SK-N-SH treated with all-trans-retinoic acid at 6 μM for 48 hours (cell line): Measurements from ENCODE around the gene GLB1L3.

ENCODE experiments used
- ATAC-seq: fragments of 200-7000 bp; cut with Tn5 transposase; 3 replicates; pipeline ENCODE4 v1.9.1; 2020; ENCODE audit warnings: mild to moderate bottlenecking, moderate library complexity
- ARNTL ChIP-seq: fragments of 450-650 bp; formaldehyde crosslinking; IDR thresholded peaks from 2 replicates; pipeline ENCODE4 v1.5.0; 2020; ENCODE audit warnings: low read depth, mild to moderate bottlenecking, moderate library complexity, borderline replicate concordance
- BACH2 ChIP-seq: fragments of 250-450 bp; sonication (Bioruptor Pico); IDR thresholded peaks from 2 replicates; pipeline ENCODE4 v1.9.0; 2021; ENCODE audit warnings: mild to moderate bottlenecking, borderline replicate concordance
- CSDC2 ChIP-seq: fragments of 250-450 bp; sonication (Bioruptor Pico); IDR thresholded peaks from 2 replicates; pipeline ENCODE4 v1.5.0; 2020; ENCODE audit warnings: mild to moderate bottlenecking, moderate library complexity
- ESRRG ChIP-seq: fragments of 250-450 bp; sonication (Bioruptor Pico); IDR thresholded peaks from 2 replicates; pipeline ENCODE4 v1.6.1; 2021; ENCODE audit warnings: mild to moderate bottlenecking
- GLIS3 ChIP-seq: fragments of 250-450 bp; sonication (Bioruptor Pico); IDR thresholded peaks from 2 replicates; pipeline ENCODE4 v1.5.0; 2020; ENCODE audit warnings: mild to moderate bottlenecking, moderate library complexity
- OSR1 ChIP-seq: fragments of 250-450 bp; sonication (Bioruptor Pico); IDR thresholded peaks from 2 replicates; pipeline ENCODE4 v1.8.0; 2022; ENCODE audit warnings: moderate library complexity, mild to moderate bottlenecking, inconsistent platforms
- POU6F1 ChIP-seq: fragments of 250-450 bp; sonication (Bioruptor Pico); IDR thresholded peaks from 2 replicates; pipeline ENCODE4 v1.8.0; 2021; ENCODE audit warnings: low read depth, mild to moderate bottlenecking, moderate library complexity, borderline replicate concordance
- PPARA ChIP-seq: fragments of 250-450 bp; sonication (Bioruptor Pico); IDR thresholded peaks from 2 replicates; pipeline ENCODE4 v1.5.0; 2020; ENCODE audit warnings: mild to moderate bottlenecking, borderline replicate concordance
- RARB ChIP-seq: fragments of 250-450 bp; sonication (Bioruptor Pico); IDR thresholded peaks from 2 replicates; pipeline ENCODE4 v1.8.0; 2021; ENCODE audit warnings: mild to moderate bottlenecking, moderate library complexity
- SNAI2 ChIP-seq: fragments of 250-450 bp; sonication (Bioruptor Pico); IDR thresholded peaks from 2 replicates; pipeline ENCODE4 v1.5.0; 2020; ENCODE audit warnings: mild to moderate bottlenecking, moderate library complexity
- TCF4 ChIP-seq: fragments of 250-450 bp; sonication (Bioruptor Pico); IDR thresholded peaks from 2 replicates; pipeline ENCODE4 v1.8.0; 2021; ENCODE audit warnings: mild to moderate bottlenecking, moderate library complexity, borderline replicate concordance
- TOX ChIP-seq: fragments of 250-450 bp; sonication (Bioruptor Pico); IDR thresholded peaks from 2 replicates; pipeline ENCODE4 v1.8.0; 2021; ENCODE audit warnings: mild to moderate bottlenecking, moderate library complexity, borderline replicate concordance
- ZC3H10 ChIP-seq: fragments of 250-450 bp; sonication (Bioruptor Pico); IDR thresholded peaks from 2 replicates; pipeline ENCODE4 v1.5.1; 2021; ENCODE audit warnings: mild to moderate bottlenecking, moderate library complexity
- ZFP3 ChIP-seq: fragments of 250-450 bp; sonication (Bioruptor Pico); IDR thresholded peaks from 2 replicates; pipeline ENCODE4 v1.5.0; 2020; ENCODE audit warnings: mild to moderate bottlenecking, moderate library complexity
- ZFP30 ChIP-seq: fragments of 450-650 bp; formaldehyde crosslinking; IDR thresholded peaks from 2 replicates; pipeline ENCODE4 v1.5.0; 2022; ENCODE audit warnings: mild to moderate bottlenecking, moderate library complexity
- ZNF565 ChIP-seq: fragments of 450-650 bp; formaldehyde crosslinking; conservative IDR thresholded peaks from 2 replicates; pipeline ENCODE4 v1.5.0; 2020; ENCODE audit warnings: low read depth, mild to moderate bottlenecking, moderate library complexity
- TF ChIP-seq, protein P1 (sequence below): fragments of 250-450 bp; sonication (Bioruptor Pico); IDR thresholded peaks from 2 replicates; pipeline ENCODE4 v1.5.0; 2020; ENCODE audit warnings: mild to moderate bottlenecking, moderate library complexity
- TF ChIP-seq, protein P2 (sequence below): fragments of 250-450 bp; sonication (Bioruptor Pico); IDR thresholded peaks from 2 replicates; pipeline ENCODE4 v1.8.0; 2020; ENCODE audit warnings: mild to moderate bottlenecking, moderate library complexity, borderline replicate concordance
- TF ChIP-seq, protein P3 (sequence below): fragments of 250-450 bp; sonication (Bioruptor Pico); IDR thresholded peaks from 2 replicates; pipeline ENCODE4 v1.5.1; 2021; ENCODE audit warnings: mild to moderate bottlenecking, moderate library complexity
- TF ChIP-seq, protein P4 (sequence below): fragments of 250-450 bp; sonication (Bioruptor Pico); IDR thresholded peaks from 2 replicates; pipeline ENCODE4 v1.5.1; 2020; ENCODE audit warnings: low read depth, mild to moderate bottlenecking, moderate library complexity

The GLB1L3 gene

GRCh38 chr11:134312807-134313206, 36.6 kb downstream of the GLB1L3 start:
- no peak for TF ChIP-seq ZFP3 (CRISPR knock-in tag)
- TF ChIP-seq ESRRG (CRISPR knock-in tag): no peak
- no peak for TF ChIP-seq RARB (CRISPR knock-in tag)
- no peak for TF ChIP-seq OSR1
- TF ChIP-seq TOX (CRISPR knock-in tag): no peak
- TF ChIP-seq CSDC2 (CRISPR knock-in tag): no peak
- TF ChIP-seq, protein P1, sequence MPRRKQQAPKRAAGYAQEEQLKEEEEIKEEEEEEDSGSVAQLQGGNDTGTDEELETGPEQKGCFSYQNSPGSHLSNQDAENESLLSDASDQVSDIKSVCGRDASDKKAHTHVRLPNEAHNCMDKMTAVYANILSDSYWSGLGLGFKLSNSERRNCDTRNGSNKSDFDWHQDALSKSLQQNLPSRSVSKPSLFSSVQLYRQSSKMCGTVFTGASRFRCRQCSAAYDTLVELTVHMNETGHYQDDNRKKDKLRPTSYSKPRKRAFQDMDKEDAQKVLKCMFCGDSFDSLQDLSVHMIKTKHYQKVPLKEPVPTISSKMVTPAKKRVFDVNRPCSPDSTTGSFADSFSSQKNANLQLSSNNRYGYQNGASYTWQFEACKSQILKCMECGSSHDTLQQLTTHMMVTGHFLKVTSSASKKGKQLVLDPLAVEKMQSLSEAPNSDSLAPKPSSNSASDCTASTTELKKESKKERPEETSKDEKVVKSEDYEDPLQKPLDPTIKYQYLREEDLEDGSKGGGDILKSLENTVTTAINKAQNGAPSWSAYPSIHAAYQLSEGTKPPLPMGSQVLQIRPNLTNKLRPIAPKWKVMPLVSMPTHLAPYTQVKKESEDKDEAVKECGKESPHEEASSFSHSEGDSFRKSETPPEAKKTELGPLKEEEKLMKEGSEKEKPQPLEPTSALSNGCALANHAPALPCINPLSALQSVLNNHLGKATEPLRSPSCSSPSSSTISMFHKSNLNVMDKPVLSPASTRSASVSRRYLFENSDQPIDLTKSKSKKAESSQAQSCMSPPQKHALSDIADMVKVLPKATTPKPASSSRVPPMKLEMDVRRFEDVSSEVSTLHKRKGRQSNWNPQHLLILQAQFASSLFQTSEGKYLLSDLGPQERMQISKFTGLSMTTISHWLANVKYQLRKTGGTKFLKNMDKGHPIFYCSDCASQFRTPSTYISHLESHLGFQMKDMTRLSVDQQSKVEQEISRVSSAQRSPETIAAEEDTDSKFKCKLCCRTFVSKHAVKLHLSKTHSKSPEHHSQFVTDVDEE (CRISPR knock-in tag): no peak
- no peak for TF ChIP-seq GLIS3 (CRISPR knock-in tag)
- TF ChIP-seq POU6F1 (CRISPR knock-in tag): no peak
- TF ChIP-seq ARNTL: no peak
- TF ChIP-seq SNAI2: no peak
- TF ChIP-seq ZC3H10 (CRISPR knock-in tag): no peak
- no peak for TF ChIP-seq ZFP30 (CRISPR knock-in tag)
- TF ChIP-seq ZNF565 (CRISPR knock-in tag): no peak
- TF ChIP-seq, protein P2, sequence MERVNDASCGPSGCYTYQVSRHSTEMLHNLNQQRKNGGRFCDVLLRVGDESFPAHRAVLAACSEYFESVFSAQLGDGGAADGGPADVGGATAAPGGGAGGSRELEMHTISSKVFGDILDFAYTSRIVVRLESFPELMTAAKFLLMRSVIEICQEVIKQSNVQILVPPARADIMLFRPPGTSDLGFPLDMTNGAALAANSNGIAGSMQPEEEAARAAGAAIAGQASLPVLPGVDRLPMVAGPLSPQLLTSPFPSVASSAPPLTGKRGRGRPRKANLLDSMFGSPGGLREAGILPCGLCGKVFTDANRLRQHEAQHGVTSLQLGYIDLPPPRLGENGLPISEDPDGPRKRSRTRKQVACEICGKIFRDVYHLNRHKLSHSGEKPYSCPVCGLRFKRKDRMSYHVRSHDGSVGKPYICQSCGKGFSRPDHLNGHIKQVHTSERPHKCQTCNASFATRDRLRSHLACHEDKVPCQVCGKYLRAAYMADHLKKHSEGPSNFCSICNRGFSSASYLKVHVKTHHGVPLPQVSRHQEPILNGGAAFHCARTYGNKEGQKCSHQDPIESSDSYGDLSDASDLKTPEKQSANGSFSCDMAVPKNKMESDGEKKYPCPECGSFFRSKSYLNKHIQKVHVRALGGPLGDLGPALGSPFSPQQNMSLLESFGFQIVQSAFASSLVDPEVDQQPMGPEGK (CRISPR knock-in tag): no peak
- TF ChIP-seq BACH2 (CRISPR knock-in tag): no peak
- TF ChIP-seq, protein P3, sequence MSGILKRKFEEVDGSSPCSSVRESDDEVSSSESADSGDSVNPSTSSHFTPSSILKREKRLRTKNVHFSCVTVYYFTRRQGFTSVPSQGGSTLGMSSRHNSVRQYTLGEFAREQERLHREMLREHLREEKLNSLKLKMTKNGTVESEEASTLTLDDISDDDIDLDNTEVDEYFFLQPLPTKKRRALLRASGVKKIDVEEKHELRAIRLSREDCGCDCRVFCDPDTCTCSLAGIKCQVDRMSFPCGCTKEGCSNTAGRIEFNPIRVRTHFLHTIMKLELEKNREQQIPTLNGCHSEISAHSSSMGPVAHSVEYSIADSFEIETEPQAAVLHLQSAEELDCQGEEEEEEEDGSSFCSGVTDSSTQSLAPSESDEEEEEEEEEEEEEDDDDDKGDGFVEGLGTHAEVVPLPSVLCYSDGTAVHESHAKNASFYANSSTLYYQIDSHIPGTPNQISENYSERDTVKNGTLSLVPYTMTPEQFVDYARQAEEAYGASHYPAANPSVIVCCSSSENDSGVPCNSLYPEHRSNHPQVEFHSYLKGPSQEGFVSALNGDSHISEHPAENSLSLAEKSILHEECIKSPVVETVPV (CRISPR knock-in tag): no peak
- no peak for TF ChIP-seq PPARA (CRISPR knock-in tag)
- no peak for ATAC-seq

DNA sequence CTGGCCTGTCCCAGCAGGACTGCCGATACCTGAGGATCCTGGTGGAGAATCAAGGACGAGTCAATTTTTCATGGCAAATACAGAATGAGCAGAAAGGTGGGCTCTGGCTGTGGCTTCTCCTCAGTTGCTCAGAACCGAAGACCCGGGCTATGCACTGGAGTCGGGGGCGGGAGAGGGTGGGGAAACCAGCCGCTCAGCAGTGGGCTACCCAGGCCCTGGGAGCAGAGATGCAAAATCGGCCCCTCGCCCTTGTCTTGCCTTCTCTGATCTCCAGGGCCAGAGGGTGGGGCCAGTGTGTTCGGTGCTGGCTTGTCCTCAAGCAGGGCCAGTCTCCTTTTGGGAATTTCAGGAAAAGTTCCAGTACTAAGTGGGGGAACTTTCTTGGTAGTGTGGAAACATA, 37.2 kb downstream of the GLB1L3 start:
- no peak for ATAC-seq
- TF ChIP-seq, protein P2 (CRISPR knock-in tag): no peak
- no peak for TF ChIP-seq ESRRG (CRISPR knock-in tag)
- TF ChIP-seq ZFP3 (CRISPR knock-in tag): no peak
- no peak for TF ChIP-seq TCF4
- TF ChIP-seq, protein P3 (CRISPR knock-in tag): no peak
- TF ChIP-seq TOX (CRISPR knock-in tag): no peak
- TF ChIP-seq POU6F1 (CRISPR knock-in tag): no peak
- TF ChIP-seq, protein P4, sequence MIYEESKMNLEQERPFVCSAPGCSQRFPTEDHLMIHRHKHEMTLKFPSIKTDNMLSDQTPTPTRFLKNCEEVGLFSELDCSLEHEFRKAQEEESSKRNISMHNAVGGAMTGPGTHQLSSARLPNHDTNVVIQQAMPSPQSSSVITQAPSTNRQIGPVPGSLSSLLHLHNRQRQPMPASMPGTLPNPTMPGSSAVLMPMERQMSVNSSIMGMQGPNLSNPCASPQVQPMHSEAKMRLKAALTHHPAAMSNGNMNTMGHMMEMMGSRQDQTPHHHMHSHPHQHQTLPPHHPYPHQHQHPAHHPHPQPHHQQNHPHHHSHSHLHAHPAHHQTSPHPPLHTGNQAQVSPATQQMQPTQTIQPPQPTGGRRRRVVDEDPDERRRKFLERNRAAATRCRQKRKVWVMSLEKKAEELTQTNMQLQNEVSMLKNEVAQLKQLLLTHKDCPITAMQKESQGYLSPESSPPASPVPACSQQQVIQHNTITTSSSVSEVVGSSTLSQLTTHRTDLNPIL: no peak
